ENCODE results near the gene DAGLB. TPM values are rescaled to one million over a fixed set of nuclear protein-coding genes. Genes with fewer than 3 reads are reported as not detected.

DAGLB gene
- total RNA-seq, 1 experiment from 2014 or later: 24.1 TPM

DNA sequence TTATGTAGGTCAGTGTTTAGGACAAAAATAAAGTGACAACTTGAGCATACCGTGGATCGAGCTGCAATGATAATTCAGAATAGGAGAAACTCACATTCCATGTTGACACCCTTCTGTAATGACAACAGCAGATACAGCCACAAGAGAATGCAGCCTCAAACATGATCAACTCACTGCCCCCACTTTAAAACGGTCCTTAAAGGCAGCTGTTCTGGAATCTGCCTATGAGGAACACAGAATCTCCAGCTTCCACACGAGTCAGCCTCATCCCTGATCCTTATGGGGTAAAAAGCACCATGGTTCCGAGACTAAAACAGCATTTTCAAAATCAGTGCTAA, 32.5 kb upstream of the DAGLB start:
- Histone ChIP-seq H3K36me3 (ENCODE audit: insufficient read depth, low read length, poor library complexity, severe bottlenecking) (peaks cover 20% of the 10 kb centered on the region), H3K27me3 (replicated peaks; ENCODE audit: insufficient read depth, low read depth, low read length, poor library complexity) (no peaks in the 10 kb centered on the region), H3K9me3 (ENCODE audit: low read depth, low read length, poor library complexity, severe bottlenecking) (no peaks in the 10 kb centered on the region), H3K4me1 (ENCODE audit: insufficient read depth, low read length, poor library complexity, severe bottlenecking) (peaks cover 17% of the 10 kb centered on the region), H3K27ac (ENCODE audit: low read depth, low read length, poor library complexity, severe bottlenecking) (no peak overlapping the region), H3K4me3 (ENCODE audit: low read depth, low read length, poor library complexity, severe bottlenecking) (no peak overlapping the region)
- no peak for DNase-seq (ENCODE audit: low spot score)
- ChIA-PET POLR2A (ENCODE audit: low non-redundant PET) (no interaction called here), CTCF (no interaction called here)
- intact Hi-C loops (cut with micrococcal nuclease; ENCODE audit: unreplicated experiment): no loop called here
- TF ChIP-seq EZH2 (IDR thresholded peaks at IDR 0.05; ENCODE audit: borderline replicate concordance, low read depth, low read length, poor library complexity, severe bottlenecking) (no peak), CTCF (conservative IDR thresholded peaks at IDR 0.05; ENCODE audit: low read depth, low read length) (no peak)
- no TSS peak for BruUV-seq (replicated peaks)

DNA sequence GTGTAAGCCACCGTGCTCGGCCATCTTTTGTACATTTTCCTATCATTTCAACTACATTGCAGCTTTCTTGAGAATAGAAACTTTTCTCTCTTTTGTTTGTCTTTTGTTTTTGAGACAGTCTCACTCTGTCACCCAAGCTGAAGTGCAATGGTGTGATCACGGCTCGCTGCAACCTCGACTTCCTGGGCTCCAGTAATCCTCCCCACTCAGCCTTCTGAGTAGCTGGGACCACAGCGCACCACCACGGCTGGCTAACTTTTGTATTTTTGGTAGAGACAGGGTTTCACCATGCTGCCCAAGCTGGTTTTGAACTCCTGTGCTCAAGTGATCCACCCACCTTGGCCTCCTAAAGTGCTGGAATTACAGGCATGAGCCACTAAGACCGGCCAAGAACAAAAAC, 31.3 kb upstream of the DAGLB start:
- ChIA-PET CTCF (no interaction called here), POLR2A (ENCODE audit: low non-redundant PET) (no interaction called here)
- DNase-seq (ENCODE audit: low spot score): no peak
- intact Hi-C loops (cut with micrococcal nuclease; ENCODE audit: unreplicated experiment): no loop called here
- H3K4me1 ChIP-seq (ENCODE audit: insufficient read depth, low read length, poor library complexity, severe bottlenecking): peaks cover 12% of the 10 kb centered on the region
- BruUV-seq (replicated peaks): no TSS peak
- no peak overlapping the region for H3K4me3 ChIP-seq (ENCODE audit: low read depth, low read length, poor library complexity, severe bottlenecking)
- no peak overlapping the region for H3K27ac ChIP-seq (ENCODE audit: low read depth, low read length, poor library complexity, severe bottlenecking)
- no peaks in the 10 kb centered on the region for H3K27me3 ChIP-seq (replicated peaks; ENCODE audit: insufficient read depth, low read depth, low read length, poor library complexity)
- TF ChIP-seq CTCF (conservative IDR thresholded peaks at IDR 0.05; ENCODE audit: low read depth, low read length) (no peak), EZH2 (IDR thresholded peaks at IDR 0.05; ENCODE audit: borderline replicate concordance, low read depth, low read length, poor library complexity, severe bottlenecking) (no peak)
- H3K36me3 ChIP-seq (ENCODE audit: insufficient read depth, low read length, poor library complexity, severe bottlenecking): peaks cover 22% of the 10 kb centered on the region
- no peaks in the 10 kb centered on the region for H3K9me3 ChIP-seq (ENCODE audit: low read depth, low read length, poor library complexity, severe bottlenecking)

DNA sequence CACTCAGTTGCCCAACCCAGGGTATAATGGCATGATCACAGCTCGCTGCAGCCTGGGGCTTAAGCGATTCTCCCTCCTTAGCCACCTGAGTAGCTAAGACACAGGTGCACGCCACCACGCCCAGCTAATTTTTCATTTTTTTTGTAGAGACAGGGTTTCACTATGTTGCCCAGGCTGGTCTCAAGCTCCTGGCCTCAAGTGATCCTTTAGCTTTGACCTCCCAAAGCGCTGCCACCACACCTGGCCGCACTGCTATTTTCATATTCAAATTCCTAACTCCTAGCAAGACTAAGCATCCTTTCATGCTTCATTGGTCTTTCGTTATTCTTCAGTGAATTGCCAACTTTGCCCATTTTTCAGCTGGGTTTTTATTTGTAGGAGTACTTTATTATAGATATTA, 30.4 kb upstream of the DAGLB start:
- no peak overlapping the region for H3K27ac ChIP-seq (ENCODE audit: low read depth, low read length, poor library complexity, severe bottlenecking)
- no peak for DNase-seq (ENCODE audit: low spot score)
- H3K4me3 ChIP-seq (ENCODE audit: low read depth, low read length, poor library complexity, severe bottlenecking): no peak overlapping the region
- peaks cover 31% of the 10 kb centered on the region for H3K36me3 ChIP-seq (ENCODE audit: insufficient read depth, low read length, poor library complexity, severe bottlenecking)
- no peaks in the 10 kb centered on the region for H3K27me3 ChIP-seq (replicated peaks; ENCODE audit: insufficient read depth, low read depth, low read length, poor library complexity)
- TF ChIP-seq CTCF (conservative IDR thresholded peaks at IDR 0.05; ENCODE audit: low read depth, low read length) (no peak), EZH2 (IDR thresholded peaks at IDR 0.05; ENCODE audit: borderline replicate concordance, low read depth, low read length, poor library complexity, severe bottlenecking) (no peak)
- ChIA-PET CTCF (no interaction called here), POLR2A (ENCODE audit: low non-redundant PET) (interaction anchor here (0.6 kb wide), 1 partner anchor 38 kb away, joined by 4 read pairs; no protein-coding TSS in a partner anchor)
- H3K9me3 ChIP-seq (ENCODE audit: low read depth, low read length, poor library complexity, severe bottlenecking): no peaks in the 10 kb centered on the region
- BruUV-seq (replicated peaks): no TSS peak
- H3K4me1 ChIP-seq (ENCODE audit: insufficient read depth, low read length, poor library complexity, severe bottlenecking): peaks cover 12% of the 10 kb centered on the region
- intact Hi-C loops (cut with micrococcal nuclease; ENCODE audit: unreplicated experiment): no loop called here

Data from A673 (cell line).